ENCODE data around the gene ASB18.

The ASB18 gene

DNA sequence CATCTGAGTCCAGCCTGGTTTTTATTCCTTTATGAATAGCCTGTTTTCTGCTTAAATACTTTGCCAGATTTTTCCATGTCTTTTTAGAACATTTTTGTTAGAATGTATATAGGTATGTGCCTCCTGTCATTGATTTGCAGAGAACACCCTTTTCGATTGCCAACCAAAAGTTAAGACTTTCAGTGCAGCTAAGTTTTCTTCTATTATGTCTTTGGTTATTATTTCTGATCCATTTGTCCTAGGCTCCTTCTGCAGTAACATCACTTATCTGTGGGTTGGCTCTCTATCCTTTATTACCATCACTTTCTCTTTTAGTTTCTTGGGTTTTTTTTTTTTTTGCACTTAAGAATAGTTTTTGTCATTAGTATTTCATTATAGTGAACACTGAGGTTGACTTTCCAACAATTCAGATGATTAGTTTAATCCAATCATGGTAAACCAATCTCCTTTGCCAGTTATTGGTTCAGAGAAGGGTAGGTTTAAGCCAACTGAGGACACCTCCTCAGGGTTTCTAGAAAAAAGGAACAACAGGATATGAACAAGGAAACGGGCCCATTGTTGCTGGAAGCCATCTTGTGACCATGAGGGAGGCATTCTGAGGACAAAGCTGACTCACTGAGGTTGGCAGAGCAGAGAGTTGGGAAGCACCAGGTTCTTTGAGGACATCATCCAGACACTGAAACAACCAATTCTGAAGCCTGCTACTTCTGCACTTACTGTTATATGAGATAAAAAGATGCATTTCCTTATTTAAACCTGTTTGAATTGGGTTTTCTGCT, 58.1 kb downstream of the ASB18 start:
- no peak for DNase-seq

DNA sequence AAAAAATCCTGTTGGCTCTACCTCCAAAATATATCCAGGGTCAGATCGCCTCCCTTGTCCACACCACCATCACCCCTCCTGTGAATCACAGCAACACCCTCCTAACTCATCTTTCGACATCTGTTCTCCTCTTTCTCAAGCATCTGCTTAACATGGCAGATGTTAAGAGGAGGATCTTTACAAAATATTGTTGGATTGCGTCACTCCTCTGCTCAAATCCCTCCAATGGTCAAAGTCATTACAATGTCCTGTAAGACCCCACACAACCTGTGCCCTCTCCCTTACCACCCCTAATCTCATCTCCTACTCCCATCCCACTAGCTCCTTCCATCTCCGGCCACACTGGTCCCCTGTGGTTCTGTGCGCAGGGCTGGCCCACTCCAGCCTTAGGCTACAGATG, 59.3 kb downstream of the ASB18 start:
- DNase-seq, result no peak

DNA sequence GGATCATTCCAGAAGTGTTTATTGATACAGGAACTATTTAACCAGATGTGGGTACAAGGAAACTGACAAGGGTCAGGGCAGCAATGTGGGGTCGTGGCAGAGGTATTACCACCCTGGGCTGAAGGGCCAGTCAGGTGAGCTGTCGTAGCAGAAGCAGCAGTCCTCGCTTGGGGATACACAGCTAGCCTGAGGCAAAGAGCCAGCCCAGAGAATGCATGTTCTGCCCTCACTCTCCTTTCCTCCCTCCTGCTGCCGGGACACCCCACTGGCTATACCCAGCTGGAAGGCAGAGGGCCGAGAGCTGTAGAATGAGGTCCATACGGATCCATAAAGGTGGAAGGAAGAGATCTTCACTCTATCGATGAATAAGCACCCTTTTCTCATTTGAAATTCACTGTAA, 63.8 kb downstream of the ASB18 start:
- no peak for DNase-seq

DNA sequence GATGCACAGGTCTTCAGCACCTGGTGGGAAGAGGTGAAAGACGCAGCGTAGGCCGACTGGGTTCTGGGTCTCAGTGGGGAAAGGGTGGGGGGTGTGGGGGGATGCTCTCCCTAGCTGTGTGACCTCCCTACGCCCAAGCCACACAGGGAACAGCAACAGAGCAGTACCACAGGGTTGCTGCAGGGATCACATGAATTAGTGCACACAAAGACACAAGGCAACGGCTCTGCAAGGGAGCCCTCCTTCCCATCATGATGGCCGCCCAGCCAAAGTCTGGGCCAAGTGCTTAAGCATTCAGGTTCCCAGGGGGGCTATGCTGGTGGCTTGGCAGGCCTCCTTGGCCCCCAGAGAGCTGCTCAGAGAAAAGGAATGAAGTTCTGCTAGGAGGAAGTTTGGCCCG, 67.8 kb downstream of the ASB18 start:
- DNase-seq, result no peak

DNA sequence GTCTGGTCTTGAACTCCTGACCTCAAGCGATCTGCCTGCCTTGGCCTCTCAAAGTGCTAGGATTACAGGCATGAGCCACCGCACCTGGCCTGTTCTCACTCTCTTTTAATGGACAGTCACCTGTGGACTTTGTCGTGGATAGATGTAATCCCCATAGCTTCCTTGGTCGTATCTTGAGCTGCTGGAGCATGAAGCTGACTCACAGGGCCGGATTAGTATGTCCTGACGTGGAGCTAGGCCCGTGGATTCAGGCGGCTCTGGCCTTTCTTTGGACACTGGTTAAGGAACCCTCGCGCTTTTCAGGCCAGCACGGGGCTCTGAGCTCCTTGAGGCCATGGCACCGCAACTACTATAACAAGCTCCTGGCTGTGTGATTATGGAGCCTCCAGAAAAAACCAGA, 68.5 kb downstream of the ASB18 start:
- no peak for DNase-seq

DNA sequence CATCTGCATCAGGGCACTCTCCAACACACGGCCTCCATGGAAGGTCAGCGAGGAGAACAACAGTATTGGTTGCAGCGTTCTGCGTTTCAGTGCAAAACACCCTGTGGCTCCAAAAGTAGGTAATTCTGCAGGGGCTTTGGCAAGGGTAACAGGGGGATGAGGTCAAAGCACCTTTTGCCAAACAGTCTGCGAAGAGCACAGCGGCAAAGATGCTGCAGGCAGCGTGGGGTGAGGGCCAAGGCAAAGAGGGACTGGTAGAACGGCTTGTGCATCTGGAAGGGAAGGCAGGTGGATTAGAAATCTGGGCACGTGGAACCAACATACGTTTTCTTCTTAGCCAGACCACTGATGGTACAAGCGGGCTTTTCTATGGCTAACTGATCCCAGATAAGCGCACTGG, 69.4 kb downstream of the ASB18 start:
- no peak for DNase-seq

DNA sequence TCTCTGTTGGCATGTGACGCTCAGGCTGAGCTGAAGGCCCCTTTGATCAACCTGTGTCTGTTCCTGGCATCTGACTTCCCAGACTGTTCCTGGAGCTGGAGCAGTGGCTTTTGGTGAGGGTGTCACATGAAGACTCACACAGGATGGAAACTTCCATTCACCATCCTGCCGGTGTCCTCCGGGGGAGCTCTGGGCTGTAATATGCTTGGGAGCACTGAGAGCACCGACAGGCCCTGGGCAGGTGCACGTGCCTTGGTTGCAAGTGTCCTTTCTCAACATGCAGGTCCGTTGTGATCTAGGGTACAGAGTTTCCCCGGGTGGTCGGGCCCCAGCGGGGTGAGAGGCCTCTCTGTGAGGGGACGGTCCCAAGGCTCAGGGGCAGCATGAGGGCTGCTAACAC, 71.2 kb downstream of the ASB18 start:
- no peak for DNase-seq

DNA sequence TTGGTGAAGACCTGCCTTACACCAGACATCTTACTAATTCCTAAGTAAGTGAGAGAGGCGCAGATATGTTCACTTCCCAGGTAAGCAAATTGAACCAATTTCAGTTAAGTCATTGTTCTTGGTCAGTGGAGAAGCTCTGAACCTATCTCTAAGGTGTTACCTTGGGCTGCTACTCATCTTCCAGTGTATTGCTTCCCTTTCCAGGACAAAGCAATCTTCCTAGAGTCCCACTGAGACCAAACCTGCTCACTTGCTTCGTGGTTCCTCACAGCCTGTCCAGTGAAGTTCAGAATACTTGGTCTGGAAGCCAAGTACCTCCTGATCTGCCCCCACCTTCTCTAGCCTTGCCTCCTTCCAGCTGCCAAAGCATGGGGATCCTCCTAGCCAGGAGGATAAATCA, 73.5 kb downstream of the ASB18 start:
- no peak for DNase-seq

DNA sequence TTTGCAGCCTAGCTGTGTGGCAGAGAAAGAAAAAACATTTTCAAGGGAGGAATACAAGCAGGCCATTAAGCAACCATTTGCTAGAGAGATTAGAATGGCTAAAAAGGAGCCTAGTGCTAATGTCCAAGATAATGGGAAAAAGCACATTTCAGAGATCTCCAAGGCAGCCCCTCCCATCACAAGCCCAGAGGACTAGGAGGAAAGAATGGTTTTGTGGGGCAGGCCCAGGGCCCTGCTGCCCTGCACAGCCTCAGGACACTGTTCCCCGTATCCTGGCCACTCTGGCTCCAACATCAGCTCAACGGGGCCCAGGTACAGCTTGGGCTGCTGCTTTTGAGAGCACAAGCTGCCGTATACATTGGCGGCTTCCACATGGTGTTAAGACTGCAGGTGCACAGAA, 79.5 kb downstream of the ASB18 start:
- DNase-seq, result no peak

DNA sequence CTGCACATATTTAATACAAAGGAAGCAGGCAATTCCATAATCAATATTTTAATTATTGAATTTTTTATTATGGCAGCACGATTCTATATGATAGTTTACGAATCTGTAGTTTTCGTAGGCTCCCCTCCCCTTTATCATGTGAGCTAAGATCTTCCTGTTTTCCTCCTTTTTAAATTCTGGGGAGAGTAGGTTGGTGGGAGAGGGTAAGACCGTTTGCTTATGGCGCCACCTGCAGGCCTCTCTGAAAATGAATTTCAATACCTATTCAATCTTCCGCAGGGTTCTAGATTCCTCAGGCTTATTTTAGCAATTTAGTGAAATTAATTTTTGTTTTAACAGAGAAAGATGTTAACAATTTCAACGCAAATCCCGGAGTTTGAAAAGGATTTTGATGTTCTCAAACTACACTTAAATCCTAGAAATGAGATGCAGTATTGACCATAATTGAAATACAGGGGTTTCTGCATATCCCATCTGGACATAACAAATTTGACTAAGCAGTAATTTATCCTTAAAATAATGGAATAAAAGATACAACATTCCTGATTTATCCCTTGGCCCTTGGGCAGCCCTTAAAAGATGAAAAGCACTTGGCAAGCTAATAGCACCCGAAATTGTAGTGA, 83.3 kb downstream of the ASB18 start:
- no peak for DNase-seq

DNA sequence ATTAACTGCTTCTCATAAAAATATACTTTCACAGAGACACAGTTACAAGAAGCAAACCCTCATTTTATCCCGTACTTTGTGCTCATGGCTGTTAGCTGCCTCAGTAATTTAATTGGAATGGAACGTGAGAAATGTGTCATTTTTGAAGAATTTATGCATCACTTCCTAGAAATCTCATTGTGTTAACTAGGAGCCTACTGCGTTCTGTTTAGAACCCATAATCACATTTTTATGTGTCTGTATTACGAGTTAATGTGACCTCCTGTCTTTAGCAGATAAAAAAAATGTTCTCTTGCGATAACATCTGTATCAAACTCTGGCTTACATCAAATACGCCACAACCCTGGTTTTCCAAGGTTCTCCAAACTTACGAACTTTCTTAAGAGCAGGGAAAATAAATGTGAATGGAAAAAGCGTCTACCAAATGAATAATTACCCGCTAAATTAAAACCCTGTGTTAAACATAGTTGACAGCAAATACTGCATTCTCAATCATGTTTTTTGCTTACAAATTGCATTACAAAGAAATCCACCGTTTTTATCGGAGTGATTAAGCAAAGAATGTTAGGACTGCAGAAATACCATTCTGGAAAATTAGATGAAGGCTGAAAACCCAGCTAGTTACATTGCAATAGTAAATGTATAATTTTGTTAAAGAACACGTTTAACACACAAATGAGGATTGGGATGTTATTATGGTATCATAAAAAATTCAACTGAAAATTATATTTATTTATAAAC, 84.0 kb downstream of the ASB18 start:
- DNase-seq, result no peak

DNA sequence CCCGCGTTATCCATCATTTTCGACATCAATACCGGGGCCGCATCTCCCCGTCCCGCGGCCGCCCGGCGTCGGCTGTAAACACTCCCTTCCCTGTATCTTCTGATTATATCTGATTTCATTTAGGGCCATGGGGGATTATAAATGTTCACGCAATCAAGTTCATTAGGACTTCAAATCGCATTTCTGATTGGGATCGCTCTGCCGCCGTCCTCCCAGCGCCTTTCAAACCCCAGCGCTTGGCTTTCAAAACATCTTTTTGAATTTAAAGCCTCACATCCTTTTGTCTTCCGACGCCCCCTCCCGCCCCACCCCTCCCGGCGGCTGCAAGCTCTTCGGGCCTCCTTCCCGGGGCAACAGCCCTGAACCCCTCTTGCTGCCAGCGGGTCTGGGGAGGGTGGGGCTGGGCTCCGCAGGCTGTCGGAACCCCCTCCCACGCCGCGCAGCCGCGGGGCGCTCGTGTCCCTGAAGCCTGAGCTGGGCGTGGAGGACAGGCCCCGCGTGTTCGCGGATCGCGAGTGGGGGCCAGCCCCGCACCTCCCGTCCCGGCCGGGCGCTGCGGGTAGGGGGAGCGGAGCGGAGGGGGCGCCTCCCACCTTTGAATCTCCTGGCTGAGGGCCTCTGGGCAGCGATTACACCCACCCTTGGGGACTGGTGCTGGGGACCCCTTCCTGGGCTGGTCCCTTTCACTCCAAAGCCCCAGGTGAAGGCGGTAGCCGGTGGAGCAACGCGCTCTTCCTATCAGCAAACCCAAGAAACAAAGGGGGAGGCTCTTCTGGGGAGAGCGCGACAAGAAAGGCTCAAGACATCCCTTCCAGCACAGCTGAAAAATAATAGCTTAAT, 84.8 kb downstream of the ASB18 start:
- no peak for DNase-seq

DNA sequence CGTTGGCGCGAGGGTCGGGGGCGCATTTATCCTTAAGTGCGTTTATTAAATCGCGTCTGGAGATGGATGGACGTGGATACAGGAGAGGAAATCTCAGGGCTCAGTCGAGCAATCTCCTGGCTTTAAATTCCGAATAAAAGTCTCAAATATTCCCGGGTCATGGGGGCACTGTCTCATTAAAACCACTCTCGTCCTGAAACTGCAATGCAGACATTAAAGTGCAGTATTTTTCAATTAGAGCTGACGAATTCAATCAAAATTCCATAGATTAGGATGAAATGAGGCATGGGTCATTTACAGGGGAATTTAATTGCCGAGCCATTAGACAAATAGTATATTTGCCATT, 85.3 kb downstream of the ASB18 start:
- DNase-seq, result no peak

DNA sequence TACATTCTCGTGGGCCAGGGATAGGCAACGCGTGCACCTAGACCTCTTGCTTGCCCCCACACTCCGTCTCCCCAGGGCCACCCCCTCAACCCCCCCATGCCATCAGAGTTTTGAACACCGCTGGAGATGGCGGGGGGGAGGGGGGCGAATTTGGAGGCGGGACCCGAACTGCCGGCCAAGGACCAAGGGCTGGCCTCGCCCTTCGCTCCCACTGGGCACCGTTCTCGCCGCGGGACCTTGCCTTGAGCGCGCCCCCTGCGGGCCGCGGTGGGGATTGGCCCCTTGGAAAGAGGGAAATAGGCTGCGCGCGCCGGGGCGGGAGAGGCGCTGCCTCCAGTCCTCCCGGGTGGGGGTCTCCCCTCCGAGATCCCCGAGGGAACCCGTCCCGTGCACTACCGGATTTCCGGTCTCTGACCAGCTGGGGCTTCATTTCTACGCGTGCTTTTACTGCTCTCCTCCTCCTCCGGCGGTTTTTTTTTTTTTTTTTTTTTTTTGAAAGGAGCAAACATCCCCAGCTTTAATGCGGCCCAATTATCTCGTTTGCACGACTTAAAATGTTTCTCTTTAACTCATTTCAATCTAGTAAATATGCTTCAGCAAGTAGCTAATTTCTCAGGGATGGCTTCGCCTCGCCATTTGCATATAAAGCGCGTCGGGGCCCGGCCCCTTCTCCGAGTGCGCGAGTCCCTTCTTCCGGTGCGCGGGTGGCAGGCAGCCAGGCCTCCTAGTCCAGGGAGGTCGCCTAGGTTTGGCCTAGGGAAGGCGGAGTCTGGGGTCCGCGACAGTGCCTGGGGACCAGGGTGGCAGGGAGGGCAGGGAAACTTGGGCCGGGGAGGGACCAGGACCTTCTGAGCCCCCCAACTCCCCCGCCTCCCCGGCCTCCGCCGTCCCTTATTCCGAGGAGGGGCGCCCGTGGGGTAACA, 86.0 kb downstream of the ASB18 start:
- peak; percentile 21 for DNase-seq

DNA sequence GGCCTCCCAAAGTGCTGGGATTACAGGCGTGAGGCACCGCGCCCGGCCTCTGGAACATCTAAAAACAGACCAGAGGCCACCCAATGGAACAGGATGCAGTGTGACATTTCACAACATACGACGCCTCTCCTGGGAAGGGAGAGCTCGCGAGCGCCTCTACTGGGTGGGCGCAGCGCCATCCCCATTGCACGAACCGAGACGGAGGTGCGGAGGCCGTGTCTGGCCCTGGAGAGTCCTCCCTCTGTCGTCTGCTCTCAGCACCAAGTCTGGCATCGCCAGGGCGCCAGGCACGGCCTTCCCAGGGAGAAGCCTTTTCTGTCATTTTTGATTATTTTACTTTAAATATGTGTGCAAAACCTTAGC, 86.6 kb downstream of the ASB18 start:
- DNase-seq, result no peak

DNA sequence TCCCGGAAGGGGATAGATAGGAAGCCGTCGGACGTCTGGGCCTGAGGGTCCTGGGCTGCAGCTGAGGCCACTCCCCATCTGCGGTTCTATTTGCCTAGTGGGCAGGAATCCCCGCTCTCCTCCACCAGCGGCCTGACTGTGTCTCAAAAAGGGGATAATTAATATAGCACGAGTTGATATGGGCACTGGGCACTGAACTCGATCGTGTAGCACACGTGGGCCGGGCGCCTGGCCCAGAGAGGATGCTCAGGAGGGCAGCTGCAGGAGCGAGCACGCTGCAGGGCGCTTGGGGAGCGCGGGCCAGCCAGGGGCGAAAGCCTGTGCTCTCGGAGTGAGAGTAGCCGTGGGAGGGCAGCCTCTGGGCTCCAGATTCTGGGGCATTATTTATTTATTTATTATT, 87.3 kb downstream of the ASB18 start:
- no peak for DNase-seq

DNA sequence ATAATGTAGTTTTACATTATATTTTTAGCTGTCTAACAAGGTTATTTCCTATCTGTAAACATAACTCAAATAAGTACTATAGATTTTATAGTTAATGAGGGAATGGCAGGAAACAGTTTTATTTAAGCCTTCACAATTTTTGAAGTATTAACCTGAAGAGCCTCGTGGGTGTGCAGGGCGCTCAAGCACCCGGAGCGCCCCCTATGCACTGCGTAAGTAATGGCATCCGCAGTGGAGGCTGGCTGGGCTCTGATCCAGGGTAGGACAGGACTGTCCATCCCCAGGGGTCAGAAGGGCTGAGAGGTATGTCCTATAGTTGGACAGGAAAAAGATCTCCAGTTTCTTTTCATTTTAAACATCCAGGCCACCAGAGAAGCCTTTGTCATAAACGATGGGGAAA, 87.8 kb downstream of the ASB18 start:
- no peak for DNase-seq

DNA sequence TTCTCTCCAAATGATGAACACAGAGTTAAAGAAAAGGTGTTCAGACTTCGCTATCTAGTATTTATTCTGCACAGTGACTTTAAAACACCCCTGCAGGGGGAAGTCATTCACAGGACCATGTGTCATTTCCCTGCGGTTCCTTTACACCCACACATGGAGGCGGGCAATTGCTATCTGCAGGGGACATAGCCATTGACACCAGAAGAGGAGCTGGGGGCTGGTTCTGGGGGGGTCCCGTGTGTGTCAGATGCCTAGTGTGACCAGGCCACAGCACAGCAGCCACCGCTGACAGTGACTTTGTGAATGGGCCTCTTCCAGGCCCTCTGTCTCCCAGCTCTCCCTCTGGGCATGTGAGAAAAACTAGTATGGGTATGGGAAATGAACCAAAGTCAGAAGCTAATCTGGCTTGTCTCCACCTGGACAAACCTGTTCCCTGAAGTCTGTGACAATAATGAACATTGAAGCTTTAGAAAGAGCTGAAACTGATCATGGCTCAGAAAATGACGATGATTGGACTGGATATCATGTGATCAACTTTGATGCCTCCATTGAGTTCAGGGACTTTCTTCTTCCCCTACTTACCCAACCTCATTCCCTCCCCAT, 88.6 kb downstream of the ASB18 start:
- no peak for DNase-seq

DNA sequence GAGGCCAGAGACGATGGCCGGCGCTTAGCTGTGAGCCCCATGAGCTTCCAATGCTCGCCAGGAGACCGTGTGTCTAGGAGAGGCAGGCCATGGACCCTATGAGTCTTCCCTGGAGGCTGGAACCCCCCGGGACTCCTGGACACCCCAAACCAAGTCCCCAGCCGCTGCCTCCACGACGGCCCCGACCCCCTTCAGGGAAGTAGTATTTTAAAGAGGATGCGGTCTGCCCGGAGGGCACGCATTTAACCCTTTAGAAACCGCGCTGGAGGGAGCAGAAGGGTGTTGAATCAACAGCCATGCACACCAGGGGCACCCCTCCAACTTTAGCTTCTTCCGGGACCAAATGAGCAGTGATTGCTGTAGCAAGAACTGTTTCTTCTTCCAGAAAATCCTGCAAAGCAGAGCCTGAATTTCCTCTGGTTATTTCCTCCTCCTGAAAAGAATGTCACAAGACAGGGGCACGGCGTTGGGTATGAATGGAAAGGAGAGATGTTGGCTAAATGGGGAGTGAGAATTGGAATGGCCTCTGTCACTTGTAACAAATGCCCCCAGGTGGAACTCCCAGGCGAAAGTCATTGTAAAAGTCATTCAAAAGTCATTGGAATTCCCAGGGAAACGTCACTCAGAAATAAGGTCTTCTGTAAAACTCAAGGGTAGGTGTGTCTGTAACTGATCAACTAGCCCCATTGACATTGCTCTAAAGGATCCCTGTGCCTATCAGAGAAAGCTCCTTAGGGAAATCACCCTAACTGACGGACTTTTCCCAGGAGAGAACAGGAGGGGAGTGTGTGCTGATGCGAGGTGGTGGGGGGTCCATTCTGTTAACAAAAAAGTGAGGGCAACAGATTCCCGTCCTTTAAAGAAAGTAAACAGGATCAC, 90.2 kb downstream of the ASB18 start:
- DNase-seq, result no peak

DNA sequence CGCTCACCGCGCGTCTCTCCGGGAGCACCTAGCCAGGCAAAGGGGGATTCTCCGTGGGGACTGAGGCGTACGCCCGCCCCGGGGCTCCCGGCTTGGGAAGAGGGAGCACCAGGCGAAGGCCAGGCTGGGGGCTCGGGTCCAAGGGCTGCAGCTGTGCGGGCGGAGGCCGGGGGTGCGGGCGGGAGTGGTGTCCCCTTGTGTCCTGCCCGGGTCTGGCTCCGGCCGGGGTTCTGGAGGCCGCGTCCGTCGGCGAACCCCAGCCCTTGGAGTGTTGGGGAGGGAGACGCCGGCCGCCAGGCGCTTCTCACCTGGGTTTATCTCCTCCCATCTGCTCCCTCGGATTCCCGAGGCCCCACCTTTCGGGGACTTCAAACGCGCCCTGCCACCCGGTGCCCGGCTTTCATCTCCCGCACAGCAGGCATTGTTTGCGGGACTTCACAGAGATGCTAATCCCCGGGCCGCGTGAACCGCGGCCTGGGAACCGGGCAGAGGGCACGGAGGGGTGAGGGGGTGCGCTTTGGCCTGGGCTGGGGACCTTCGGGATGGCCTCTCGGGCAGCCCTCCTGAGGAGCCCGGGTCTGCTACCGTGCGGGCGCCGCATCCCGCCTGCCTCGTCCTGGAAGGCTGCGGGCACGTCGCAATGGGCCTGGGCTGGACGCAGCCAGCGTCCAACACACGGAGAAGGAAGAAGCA, 91.0 kb downstream of the ASB18 start:
- DNase-seq, result no peak
